Calu3 (cell line): ENCODE measurements around the gene TBL2. TPM values are rescaled to one million over a fixed set of nuclear protein-coding genes. Genes with fewer than 3 reads are reported as not detected.

Experiments
- BruUV-seq: library from RNA; stranded (reverse); fragments of 400-500 nt; replicated peaks from 2 replicates; lab custom pipeline; 2021; lab: Mats Ljungman, UMichigan
- CTCF ChIA-PET: fragments of 300-600 bp; sonication (Branson Sonifier 250); formaldehyde crosslinking; loops from one replicate; lab custom pipeline; 2022; ENCODE audit warnings: antibody characterized with exemption; lab: Charles Lee
- DNase-seq: peaks from one replicate; pipeline ENCODE4 v3.0.0; 2022
- H3K27ac Mint-ChIP-seq: one replicate; pipeline ENCODE4 v1.8.0; 2022; ENCODE audit warnings: mixed read lengths; ENCODE audit not compliant: unreplicated experiment
- H3K27me3 Mint-ChIP-seq: one replicate; pipeline ENCODE4 v1.8.0; 2022; ENCODE audit warnings: mixed read lengths; ENCODE audit not compliant: unreplicated experiment
- H3K36me3 Mint-ChIP-seq: one replicate; pipeline ENCODE4 v1.8.0; 2022; ENCODE audit warnings: mild to moderate bottlenecking, moderate library complexity, mixed read lengths; ENCODE audit not compliant: insufficient read depth, unreplicated experiment
- H3K4me1 Mint-ChIP-seq: one replicate; pipeline ENCODE4 v1.8.0; 2022; ENCODE audit warnings: mild to moderate bottlenecking, low read depth, mixed read lengths; ENCODE audit not compliant: unreplicated experiment
- H3K4me3 Mint-ChIP-seq: one replicate; pipeline ENCODE4 v1.8.0; 2022; ENCODE audit warnings: mild to moderate bottlenecking, low read depth, moderate library complexity, mixed read lengths; ENCODE audit not compliant: unreplicated experiment
- H3K9me3 Mint-ChIP-seq: one replicate; pipeline ENCODE4 v1.8.0; 2022; ENCODE audit warnings: low read depth, mixed read lengths; ENCODE audit not compliant: unreplicated experiment
- intact Hi-C: fragments of 100-400 bp; cut with micrococcal nuclease; formaldehyde crosslinking; loops from one replicate; pipeline ENCODE4 v1.10.0; 2022; ENCODE audit not compliant: unreplicated experiment
- total RNA-seq: library from RNA; stranded (reverse); gene quantifications from 2 replicates; pipeline ENCODE4 v1.2.3, GENCODE V29; 2022
- TF ChIP-seq, protein P1 (sequence below): fragments of 200-600 bp; IDR thresholded peaks from one replicate; pipeline ENCODE4 v1.8.0; 2022; ENCODE audit warnings: antibody characterized with exemption; ENCODE audit not compliant: unreplicated experiment

The TBL2 gene
- total RNA-seq, 1 experiment from 2014 or later, result 35.9 TPM

DNA sequence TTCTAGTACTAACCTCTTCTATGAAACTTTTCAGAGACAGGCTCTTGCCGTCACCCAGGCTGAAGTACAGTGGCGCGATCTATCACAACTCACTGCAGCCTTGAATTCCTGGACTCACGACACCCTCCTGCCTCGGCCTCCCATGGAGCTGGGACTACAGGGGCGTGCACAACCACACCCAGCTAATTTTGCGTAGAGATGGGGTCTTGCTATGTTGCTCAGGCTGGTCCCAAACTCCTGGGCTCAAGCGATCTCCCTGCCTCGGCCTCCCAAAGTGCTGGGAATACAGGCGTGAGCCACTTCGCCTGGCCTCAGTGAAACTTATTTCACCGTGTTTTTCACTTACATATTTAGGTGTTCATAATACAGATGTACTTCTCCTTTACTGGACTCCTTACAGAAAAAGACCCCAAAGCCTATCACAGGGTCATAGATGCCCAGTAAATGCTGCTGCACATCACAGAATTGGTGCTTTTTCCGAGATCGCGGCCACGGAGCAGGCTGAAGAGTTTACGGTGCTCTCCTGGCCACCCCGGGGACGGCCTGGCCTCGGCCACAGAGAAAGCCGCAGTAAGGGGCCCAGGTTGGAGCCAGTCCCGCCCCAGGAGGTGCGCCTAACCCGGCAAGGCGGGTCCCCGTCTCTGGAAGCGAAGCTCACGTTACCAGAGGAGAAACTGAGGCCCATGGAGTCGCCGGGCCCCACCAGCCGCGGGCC is 595 bp downstream of the TBL2 start:
- intact Hi-C loops, result no loop called here
- peak overlapping the region; percentile 80 for H3K4me3 Mint-ChIP-seq
- TSS peak; percentile 61 for BruUV-seq
- H3K9me3 Mint-ChIP-seq, result no peaks in the 10 kb centered on the region
- TF ChIP-seq, protein P1, sequence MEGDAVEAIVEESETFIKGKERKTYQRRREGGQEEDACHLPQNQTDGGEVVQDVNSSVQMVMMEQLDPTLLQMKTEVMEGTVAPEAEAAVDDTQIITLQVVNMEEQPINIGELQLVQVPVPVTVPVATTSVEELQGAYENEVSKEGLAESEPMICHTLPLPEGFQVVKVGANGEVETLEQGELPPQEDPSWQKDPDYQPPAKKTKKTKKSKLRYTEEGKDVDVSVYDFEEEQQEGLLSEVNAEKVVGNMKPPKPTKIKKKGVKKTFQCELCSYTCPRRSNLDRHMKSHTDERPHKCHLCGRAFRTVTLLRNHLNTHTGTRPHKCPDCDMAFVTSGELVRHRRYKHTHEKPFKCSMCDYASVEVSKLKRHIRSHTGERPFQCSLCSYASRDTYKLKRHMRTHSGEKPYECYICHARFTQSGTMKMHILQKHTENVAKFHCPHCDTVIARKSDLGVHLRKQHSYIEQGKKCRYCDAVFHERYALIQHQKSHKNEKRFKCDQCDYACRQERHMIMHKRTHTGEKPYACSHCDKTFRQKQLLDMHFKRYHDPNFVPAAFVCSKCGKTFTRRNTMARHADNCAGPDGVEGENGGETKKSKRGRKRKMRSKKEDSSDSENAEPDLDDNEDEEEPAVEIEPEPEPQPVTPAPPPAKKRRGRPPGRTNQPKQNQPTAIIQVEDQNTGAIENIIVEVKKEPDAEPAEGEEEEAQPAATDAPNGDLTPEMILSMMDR, result no peak
- H3K4me1 Mint-ChIP-seq, result peaks cover 8% of the 10 kb centered on the region
- peak overlapping the region; percentile 86 for H3K27ac Mint-ChIP-seq
- CTCF ChIA-PET, result interaction anchor here (0.6 to 0.7 kb wide), 3 partner anchors 18 to 195 kb away, joined by 3 to 6 read pairs (median 4); no protein-coding TSS in a partner anchor
- no peaks in the 10 kb centered on the region for H3K27me3 Mint-ChIP-seq
- H3K36me3 Mint-ChIP-seq, result peaks cover 45% of the 10 kb centered on the region
- DNase-seq, result no peak

DNA sequence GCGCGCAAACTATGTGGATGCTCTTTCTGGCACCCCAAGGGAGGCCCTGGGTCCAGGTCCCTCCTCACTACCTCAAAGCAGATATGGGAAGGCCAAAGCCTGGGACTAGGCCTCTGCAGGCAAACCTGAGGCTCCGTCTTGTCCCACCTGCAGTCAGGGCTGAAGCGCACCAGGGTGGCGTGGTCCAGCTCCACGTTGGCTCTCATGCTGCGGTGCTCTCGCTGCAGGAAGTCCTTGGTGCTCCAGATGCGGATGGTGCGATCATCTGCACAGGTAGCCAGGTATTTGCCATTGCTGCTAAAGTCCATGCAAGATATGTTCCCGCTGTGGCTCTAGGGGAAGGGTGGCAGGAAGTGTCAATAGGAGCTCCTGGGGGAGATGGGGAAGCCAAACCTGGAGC is 4.6 kb downstream of the TBL2 start:
- TF ChIP-seq, protein P1, result no peak
- no peak for DNase-seq
- Mint-ChIP-seq H3K27ac (no peak overlapping the region), H3K9me3 (no peaks in the 10 kb centered on the region), H3K4me1 (peaks cover 3% of the 10 kb centered on the region), H3K36me3 (peaks cover 59% of the 10 kb centered on the region), H3K27me3 (no peaks in the 10 kb centered on the region), H3K4me3 (no peak overlapping the region)
- CTCF ChIA-PET, result no interaction called here
- no TSS peak for BruUV-seq
- intact Hi-C loops, result no loop called here

DNA sequence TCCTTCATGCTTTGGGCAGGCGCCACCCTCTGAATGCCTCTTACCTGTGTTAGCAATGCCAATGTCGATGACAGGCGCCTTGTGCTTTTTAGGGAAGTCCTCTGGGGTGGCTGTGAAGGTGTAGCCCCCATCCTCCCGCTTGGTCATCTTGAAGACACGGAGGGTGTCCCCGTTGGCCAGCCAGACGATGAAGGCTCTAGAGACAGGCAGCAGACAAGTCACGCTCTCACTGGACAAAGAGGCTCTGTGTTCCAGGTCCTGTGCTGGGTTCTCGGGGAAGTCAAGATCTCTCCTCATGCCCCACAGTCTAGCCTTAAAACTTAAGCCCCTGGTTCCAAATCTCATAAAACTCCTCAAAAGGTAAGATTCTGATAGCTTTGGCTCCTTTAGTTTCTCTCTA is 5.1 kb downstream of the TBL2 start:
- H3K4me1 Mint-ChIP-seq, result no peaks in the 10 kb centered on the region
- no peak overlapping the region for H3K27ac Mint-ChIP-seq
- no TSS peak for BruUV-seq
- DNase-seq, result no peak
- H3K27me3 Mint-ChIP-seq, result no peaks in the 10 kb centered on the region
- H3K9me3 Mint-ChIP-seq, result no peaks in the 10 kb centered on the region
- H3K36me3 Mint-ChIP-seq, result peaks cover 59% of the 10 kb centered on the region
- TF ChIP-seq, protein P1, result no peak
- intact Hi-C loops, result no loop called here
- no peak overlapping the region for H3K4me3 Mint-ChIP-seq
- CTCF ChIA-PET, result no interaction called here

DNA sequence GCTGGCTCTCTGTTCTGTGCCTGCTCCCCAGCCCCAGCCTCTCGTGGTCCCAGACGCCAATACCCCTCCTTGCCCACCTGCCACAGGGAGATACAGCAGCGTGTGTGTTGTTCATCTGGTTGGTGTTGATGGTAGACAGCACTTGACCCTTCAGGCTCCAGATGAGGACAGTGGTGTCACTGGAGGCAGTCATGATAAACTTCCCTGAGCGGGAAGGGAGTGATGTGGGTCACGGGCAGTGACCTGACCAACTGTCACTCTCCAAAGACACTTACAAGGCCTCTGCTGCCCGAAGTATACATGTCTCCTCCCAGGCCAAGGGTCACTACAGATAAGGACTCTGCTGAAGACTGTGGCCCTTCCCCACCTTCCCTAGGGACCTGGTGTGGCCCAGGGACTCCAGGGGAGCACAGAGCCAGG is 5.6 kb downstream of the TBL2 start:
- TF ChIP-seq, protein P1, result no peak
- Mint-ChIP-seq H3K27ac (no peak overlapping the region), H3K27me3 (no peaks in the 10 kb centered on the region), H3K9me3 (no peaks in the 10 kb centered on the region), H3K4me3 (no peak overlapping the region), H3K4me1 (no peaks in the 10 kb centered on the region), H3K36me3 (peaks cover 55% of the 10 kb centered on the region)
- CTCF ChIA-PET, result no interaction called here
- BruUV-seq, result no TSS peak
- no peak for DNase-seq
- intact Hi-C loops, result no loop called here
